HG03378 (cell line): ENCODE measurements around the gene ERCC4.
"Not testable (repeated sequence)": the region's sequence is repeated elsewhere in the genome, so short reads cannot be mapped to it uniquely, and the experiment has no call there.

Source experiments
- ATAC-seq: cut with Tn5 transposase; IDR thresholded peaks from one replicate; pipeline ENCODE4 v1.9.1; 2021; ENCODE audit warnings: mild to moderate bottlenecking, moderate library complexity; ENCODE audit not compliant: unreplicated experiment

Gene ERCC4

GRCh38 chr16:13919683-13920509 is at the start of gene ERCC4:
TSS of gene ERCC4 (plus strand) at chr16:13920154. CDS start at chr16:13920166, 12 bp downstream.
- peak; percentile 94 for ATAC-seq

DNA sequence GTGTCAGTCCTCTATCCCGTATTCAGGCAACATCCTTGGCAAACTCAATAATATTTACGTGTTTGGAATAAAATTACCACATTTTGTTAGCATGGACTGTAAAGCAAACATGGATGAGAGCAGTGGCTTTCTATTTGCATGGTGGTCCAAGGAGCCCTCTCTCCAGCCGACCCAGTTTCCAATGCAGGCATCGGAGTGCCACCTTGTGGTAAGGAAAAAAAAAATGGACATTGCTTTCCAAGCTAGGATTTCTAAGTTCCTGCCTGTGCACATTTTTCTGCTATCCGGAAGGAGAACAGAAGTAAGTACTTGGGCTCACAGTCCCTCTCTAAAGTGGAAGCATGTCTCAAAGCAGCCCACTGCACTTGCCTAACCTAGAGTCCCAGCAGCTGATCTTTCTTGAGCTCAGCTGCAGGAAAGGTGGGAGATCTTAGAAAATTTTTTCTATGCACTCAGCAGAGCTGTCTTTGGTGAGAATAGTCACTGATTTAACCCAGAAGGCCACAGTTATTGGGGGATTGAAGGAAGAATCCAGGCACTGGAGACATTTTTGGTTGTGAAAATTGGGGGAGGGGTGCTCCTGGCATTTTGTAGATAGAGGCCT is 46.0 kb upstream of the ERCC4 start:
- ATAC-seq: no peak

DNA sequence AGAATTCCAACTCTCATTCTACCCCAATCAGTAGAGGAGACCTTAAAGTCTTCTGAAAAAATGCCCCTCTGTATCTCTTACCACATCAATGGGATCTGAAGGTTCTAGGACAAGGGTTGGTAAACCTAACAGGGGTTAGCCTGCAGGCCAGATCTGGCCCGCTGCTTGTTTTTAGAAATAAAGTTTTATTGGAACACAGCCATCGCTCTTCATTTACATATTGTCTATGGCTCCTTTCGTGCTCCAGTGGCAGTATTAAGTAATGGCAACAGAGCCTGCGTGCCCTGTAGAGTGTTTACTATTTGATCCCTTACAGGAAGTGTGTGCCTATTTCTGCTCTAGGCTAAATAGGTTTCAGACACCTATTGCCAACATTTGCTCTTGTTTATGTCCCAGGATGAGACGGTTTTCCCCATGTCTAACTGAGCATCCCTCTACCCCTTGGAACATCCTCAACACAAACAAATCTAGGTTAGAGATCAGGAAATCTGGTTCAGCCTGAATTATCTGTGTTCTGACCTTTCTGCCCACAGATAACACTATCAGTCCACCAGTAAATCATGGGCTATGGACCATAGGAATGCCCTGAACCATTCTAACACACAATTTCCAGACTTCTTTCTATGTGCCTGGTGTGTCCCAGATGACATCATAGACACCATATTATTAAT is 44.2 kb upstream of the ERCC4 start:
- no peak for ATAC-seq

- ATAC-seq: no peak
Measured at GRCh38 chr16:13883276-13883675, 36.7 kb upstream of the ERCC4 start.

DNA sequence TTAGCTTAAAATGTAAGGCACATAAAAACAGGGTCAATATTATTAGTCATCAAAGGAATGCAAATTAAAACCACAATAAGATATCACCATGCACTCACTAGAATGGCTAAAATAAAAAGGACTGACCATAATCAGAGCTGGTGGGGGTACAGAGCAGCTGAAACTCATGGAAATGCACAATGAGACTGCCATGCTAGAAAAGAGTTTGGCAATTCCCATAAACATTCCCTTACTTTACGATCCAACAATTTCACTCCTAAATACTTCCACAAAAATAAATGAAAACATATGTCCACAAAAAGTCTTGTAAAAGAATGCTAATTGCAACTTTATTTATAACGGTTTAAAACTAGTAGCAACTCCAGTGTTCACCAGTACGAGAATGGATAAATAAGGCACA is 36.1 kb upstream of the ERCC4 start:
- no peak for ATAC-seq

DNA sequence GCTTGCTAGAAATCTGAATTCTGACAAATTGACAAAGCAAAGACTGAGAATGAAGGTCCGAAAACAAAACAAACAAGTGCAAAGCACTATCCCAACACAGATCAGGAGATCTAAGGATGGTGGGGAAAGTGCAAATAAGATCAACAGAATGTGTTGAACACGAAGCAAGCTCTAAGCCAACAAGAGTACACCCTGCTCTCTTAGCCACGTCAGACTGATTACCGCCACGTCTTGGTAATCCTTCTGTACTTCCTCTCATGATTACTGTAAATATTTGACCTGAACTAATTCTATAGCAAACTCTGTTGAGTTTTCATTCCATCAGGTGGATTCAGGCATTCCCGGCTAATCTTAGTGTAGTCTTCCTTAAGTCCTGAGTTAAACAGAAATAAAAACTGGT is 34.3 kb upstream of the ERCC4 start:
- ATAC-seq: no peak

DNA sequence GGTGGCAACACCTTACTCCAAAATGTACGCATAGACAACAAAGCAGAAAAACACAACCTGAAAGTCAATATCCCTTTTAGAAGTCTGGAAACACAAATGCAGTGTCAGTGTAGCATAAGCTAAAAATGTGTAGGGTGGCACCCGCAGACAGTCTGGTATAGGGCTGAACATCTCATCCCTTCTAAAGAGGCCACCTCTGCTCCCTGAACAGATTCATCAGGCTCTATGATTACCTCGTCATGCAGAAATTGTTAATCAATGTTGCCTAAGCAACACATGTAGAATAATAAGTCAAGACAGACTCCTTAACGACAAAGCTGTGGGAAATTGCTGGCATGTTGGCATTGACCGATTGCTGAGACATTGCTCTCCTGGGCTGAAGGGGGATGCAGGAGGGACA is 33.3 kb upstream of the ERCC4 start:
- no peak for ATAC-seq

DNA sequence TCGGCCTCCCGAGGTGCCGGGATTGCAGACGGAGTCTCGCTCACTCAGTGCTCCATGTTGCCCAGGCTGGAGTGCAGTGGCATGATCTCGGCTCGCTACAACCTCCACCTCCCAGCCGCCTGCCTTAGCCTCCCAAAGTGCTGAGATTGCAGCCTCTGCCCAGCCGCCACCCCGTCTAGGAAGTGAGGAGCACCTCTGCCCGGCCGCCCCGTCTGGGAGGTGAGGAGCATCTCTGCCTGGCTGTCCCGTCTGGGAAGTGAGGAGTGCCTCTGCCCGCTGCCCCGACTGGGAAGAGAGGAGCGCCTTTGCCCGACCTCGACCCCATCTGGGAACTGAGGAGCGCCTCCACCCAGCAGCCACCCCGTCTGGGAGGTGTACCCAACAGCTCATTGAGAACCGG is 30.6 kb upstream of the ERCC4 start:
- not testable (repeated sequence) for ATAC-seq

- ATAC-seq: no peak
Measured at GRCh38 chr16:13892301-13892700, 27.7 kb upstream of the ERCC4 start.

GRCh38 chr16:13895516-13895915 is 24.4 kb upstream of the ERCC4 start:
- ATAC-seq: no peak

DNA sequence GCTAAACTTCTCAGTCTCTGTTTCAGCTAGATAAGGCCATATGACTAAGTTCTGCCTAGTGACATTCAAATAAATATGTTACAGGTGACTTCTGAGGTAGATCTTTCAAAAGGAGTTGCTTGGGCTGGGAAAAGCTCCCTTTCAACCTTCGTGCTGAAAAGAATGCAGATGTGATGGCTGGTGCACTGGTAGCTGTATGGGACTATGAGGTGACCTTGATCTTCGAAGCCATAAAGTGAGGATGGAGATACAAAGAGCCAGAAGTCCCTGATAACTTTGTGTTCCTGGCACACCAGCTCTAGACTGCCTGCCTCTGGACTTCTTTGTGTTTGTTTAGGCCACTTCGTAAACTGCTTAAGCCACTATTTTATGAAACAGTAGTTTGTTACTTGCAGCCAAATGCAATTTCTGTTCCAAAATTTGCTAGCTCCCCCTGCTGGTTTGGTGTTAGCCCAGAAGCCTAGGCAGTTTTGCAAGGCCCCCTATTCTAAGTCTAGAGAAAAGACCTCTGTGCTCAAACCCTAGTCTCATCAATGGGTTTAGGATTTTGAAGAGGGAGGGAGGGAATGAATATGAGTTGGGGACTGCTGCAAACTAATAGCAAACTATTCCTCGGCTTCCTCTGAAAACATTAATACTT is 23.3 kb upstream of the ERCC4 start:
- no peak for ATAC-seq

DNA sequence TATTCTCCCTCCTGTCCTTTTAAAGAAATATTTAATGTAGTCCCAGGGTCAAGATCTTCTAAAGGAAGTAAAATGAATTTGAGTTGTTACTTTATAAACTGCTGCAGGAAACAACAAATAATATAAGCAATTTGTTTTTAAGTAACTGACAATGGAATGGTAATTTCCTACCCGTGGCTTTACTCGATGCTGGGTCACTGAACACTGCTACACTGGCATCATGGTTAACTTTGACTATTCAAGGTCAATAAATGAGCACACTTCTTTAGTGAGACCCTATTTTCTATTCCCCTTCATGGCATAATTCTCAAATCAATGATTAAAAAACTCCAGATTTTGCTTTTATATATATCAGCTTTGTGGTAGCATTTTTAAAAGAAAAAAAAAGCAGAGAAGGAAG is 22.1 kb upstream of the ERCC4 start:
- ATAC-seq: no peak

DNA sequence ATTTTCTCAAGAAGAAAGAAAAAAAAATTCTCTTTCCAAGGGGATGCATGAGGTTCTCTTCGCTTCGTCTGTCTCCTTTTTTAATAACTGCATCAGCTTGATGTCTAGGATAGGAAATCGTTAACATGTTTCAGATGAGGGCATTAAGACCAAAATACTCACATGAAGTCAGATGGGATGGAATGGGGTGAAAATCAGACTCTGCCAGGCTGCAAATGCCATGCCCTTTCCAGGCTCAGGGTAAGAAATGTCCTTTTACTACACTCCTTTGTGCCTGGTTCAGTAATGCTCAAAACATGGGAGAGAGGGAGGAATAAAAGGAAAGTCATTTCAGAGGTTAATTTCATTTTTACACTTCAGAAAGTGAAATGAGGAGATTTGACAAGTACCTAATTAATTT is 21.7 kb upstream of the ERCC4 start:
- no peak for ATAC-seq

DNA sequence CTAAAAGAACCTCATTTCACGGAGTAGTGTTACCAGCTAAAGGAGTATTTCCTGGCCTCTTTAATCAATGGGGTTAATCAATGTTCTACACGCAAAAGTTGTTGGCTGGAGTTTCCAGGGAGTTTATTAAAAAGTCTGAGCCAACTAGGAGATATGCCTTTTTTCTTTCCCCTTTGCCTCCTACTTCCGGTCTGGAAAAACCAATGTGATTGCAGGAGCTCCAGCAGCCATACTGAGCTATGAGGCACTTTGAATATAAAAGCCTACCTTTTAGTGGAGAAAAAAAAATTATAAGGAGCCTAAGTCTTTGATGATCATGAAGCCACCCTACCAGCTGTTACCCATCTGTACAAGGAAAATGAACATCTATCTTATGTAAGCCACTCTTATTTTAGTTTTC is 17.9 kb upstream of the ERCC4 start:
- no peak for ATAC-seq

DNA sequence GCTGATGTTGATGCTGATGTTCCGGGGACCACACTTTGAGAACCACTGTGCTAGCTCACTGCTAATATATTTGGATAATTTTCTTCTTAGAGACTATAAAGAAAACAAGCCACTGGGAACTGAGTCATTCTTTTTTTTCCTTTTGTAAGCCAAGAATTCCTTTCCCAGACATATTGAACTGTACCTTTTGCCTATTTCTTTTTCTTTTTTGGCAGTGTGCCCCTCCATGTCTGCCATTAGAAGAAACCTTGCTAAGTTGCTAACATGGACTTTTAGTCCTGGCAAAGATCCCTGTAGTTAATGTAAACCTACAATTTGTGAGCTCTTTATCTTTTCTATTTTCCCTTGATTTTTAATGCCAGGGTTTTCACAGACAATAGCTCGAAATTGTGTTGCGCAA is 17.3 kb upstream of the ERCC4 start:
- no peak for ATAC-seq

- ATAC-seq: no peak
Measured at GRCh38 chr16:13904179-13904691, 15.7 kb upstream of the ERCC4 start.

DNA sequence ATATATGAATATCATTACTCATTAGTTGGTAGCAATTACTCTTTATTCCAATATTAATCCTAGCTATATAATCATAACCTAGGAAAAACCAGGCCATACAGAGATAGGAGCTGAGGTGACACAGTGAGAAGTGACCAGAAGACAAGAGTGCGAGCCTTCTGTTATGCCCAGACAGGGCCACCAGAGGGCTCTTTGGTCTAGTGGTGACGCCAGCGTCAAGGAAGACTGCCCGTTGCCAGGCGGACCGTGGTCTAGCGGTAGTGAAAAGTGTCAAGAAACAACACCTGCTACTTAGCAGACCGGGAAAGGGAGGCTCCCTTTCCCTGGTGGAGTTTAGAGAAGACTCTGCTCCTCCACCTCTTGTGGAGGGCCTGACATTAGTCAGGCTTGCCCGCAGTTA is 15.1 kb upstream of the ERCC4 start:
- ATAC-seq: not testable (repeated sequence)

DNA sequence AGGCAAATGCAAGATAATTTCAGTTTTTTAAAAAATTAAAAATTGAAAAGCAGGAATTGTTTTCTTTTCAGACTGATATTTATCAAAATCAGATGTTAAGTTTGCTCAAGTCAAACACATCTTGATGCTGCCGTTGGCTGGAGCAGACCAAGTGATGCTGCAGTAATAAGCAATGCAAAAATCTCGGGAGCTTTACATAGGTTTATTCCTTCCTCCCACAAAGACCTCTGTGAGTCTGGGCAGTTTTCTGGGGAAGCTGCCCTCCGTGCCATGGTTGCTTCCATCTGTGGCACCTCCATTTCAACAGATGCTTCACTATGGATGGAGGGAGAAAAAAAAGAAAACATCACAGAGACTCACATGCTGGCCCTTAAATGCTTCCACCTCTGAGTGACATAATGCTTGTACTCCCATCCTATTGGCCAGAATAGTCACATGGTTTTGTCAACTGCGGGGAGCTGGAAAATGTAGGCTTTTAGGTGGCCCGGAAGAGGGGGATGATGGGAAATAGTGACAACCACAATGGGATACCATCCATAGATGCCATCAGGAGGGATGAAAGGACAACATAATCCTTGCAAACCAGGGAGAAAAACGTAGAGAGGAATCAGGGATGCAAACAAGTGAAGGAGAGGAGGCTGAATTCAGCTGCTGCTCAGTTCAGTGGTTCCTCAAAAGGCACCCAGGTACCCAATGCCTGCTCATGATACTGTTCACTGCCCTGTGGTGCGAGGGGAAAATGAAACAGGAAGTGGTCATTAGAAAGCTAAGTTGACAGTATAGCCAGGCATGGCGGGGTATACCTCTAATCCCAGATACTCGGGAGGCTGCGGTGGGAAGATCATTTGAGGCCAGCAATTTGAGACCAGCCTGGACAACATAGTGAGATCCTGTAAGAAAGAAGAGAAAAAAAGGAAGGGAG is 13.5 kb upstream of the ERCC4 start:
- ATAC-seq: no peak

DNA sequence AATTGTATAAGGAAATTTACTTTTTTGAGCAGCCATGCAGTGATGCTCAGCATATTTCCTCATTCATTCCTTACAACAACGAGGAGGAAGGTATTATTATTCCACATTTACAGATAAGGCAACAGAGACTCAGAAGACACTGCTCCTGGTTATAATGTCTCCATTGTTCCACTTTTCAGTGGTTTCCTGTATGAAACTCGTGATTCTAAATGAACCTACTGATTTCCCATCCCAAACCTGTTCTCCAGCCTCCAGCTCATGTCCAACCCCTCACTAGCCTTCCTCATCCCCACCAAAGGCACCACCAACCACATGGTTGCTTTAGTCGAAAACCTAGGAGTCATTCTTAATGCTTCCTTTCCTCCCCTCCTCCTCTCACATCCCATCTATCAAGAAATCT is 12.5 kb upstream of the ERCC4 start:
- ATAC-seq: no peak

GRCh38 chr16:13909069-13909468 is 10.9 kb upstream of the ERCC4 start:
- ATAC-seq: no peak
